ENCODE results near the gene VPS8. TPM values are rescaled to one million over a fixed set of nuclear protein-coding genes. Genes with fewer than 3 reads are reported as not detected.

Gene VPS8
- total and polyA plus RNA-seq, 9 of the 15 experiments (the other 6 are each of a cell fraction or from before 2014, with no cell fraction given) = 7.2 to 41.0 (median 28.3) TPM

- in situ Hi-C loops (cut with MboI) (no loop called here), intact Hi-C loops (cut with micrococcal nuclease) (no loop called here)
- Histone ChIP-seq H4K20me1 (replicated peaks; ENCODE audit: control insufficient read depth, insufficient read depth, low read length) (no peaks in the 10 kb centered on the region), H3K4me3 (no peak overlapping the region), H3K27me3 (ENCODE audit: control insufficient read depth in 2 of 2, insufficient read depth in 2 of 2, low read length in 2 of 2) (no peaks in the 10 kb centered on the region), H2AFZ (ENCODE audit: low read depth, low read length) (no peak overlapping the region), H3K27ac (ENCODE audit: extremely low read depth, low read depth, low read length) (no peak overlapping the region), H3K9me1 (ENCODE audit: control insufficient read depth, insufficient read depth, low read length) (no peaks in the 10 kb centered on the region), H3K4me1 (replicated peaks in 1 of 2; ENCODE audit: control insufficient read depth in 2 of 2, insufficient read depth in 2 of 2, low read length in 2 of 2) (peaks cover 0 to 12% of the 10 kb centered on the region in 2 experiments; a peak in 3 of 5 replicates), H3K9ac (ENCODE audit: insufficient read depth in 1 of 2, low read depth in 2 of 2, low read length in 2 of 2) (no peak overlapping the region), H3K9me3 (replicated peaks; ENCODE audit: control insufficient read depth, insufficient read depth, low read depth, low read length) (no peaks in the 10 kb centered on the region), H3K79me2 (ENCODE audit: control insufficient read depth, insufficient read depth, low read length) (no peaks in the 10 kb centered on the region), H3K36me3 (ENCODE audit: control insufficient read depth, insufficient read depth, low read length) (0 out of 3 replicates have a peak, but pooled peaks cover 3% of the 10 kb centered on the region), H3K4me2 (ENCODE audit: insufficient read depth, low read length) (no peak overlapping the region)
- WGBS (ENCODE audit: insufficient coverage, low coverage, missing lambda C conversion rate) = 30% methylated on average over 3 of the region's 3 CpGs
- FAIRE-seq (no peak), ATAC-seq (peak; percentile 35; the same call in 1 of the 3 replicates), DNase-seq (ENCODE audit: extremely low read depth in 1 of 4, low spot score in 3 of 4) (peak in 1 of 4 experiments; percentile 11)
- BruUV-seq (replicated peaks) = no TSS peak
- CTCF ChIA-PET (ENCODE audit: low intra/inter-chr PET ratio) = no interaction called here
- POLR2A ChIA-PET = interaction anchor here (0.5 to 1.6 kb wide), 3 partner anchors 29 to 442 kb away, joined by 3 to 4 read pairs (median 3); no protein-coding TSS in a partner anchor
- TF ChIP-seq RFX1 (IDR thresholded peaks at IDR 0.05) (peak; percentile 82), SMAD2 (IDR thresholded peaks at IDR 0.05; ENCODE audit: low read depth, low read length) (no peak), RBM34 (IDR thresholded peaks at IDR 0.05; ENCODE audit: borderline replicate concordance, insufficient read depth, low read length) (no peak), ERF (CRISPR knock-in tag; IDR thresholded peaks at IDR 0.05) (no peak), ZNF584 (CRISPR knock-in tag; IDR thresholded peaks at IDR 0.05; ENCODE audit: low read depth) (no peak), CEBPB (tag; IDR thresholded peaks at IDR 0.05) (peak; percentile 55; the same call in 1 of the 2 replicates), MCM7 (IDR thresholded peaks at IDR 0.05) (no peak), ZNF165 (CRISPR knock-in tag; IDR thresholded peaks at IDR 0.05; ENCODE audit: borderline replicate concordance) (no peak), ZBTB5 (IDR thresholded peaks at IDR 0.05) (no peak), CEBPG (CRISPR knock-in tag; IDR thresholded peaks at IDR 0.05) (0 out of 2 replicates have a peak, but pooled peaks have one; percentile 67), CEBPG (tag; conservative IDR thresholded peaks at IDR 0.05 in 1 of 2, IDR thresholded peaks at IDR 0.05 in 1 of 2) (no peak), HDAC8 (tag; IDR thresholded peaks at IDR 0.05) (no peak), ZNF318 (IDR thresholded peaks at IDR 0.05; ENCODE audit: borderline replicate concordance in 1 of 2, low read depth in 1 of 2) (no peak), ELF2 (CRISPR knock-in tag; IDR thresholded peaks at IDR 0.05) (no peak)
These were observed 212.4 kb downstream of the VPS8 start for GRCh38 chr3:185024406-185024805.

All from K562 (cell line).